ENCODE results near the gene MAPK7.

GRCh38 chr17:19412984-19413383 lies 34.7 kb downstream of the MAPK7 start:
- TF ChIP-seq POLR2A (IDR thresholded peaks at IDR 0.05): no peak
- no peak for TF ChIP-seq CTCF (IDR thresholded peaks at IDR 0.05)

Data from lower leg skin (tissue), 3 donors.